ENCODE measurements around the gene TPP1.

TPP1 gene

GRCh38 chr11:6646918-6647679 lies 27.9 kb upstream of the TPP1 start:
- DNase-seq: peak; percentile 19

GRCh38 chr11:6646576-6646917 lies 27.3 kb upstream of the TPP1 start:
- no peak for DNase-seq

- DNase-seq: no peak
Observed at GRCh38 chr11:6646071-6646470, 26.8 kb upstream of the TPP1 start.

GRCh38 chr11:6642957-6643356 lies 23.7 kb upstream of the TPP1 start:
- no peak for DNase-seq

- no peak for DNase-seq
Observed at GRCh38 chr11:6640985-6641701, 21.9 kb upstream of the TPP1 start.

- DNase-seq: no peak
Observed at GRCh38 chr11:6640036-6640984, 21.1 kb upstream of the TPP1 start.

GRCh38 chr11:6638429-6638828 lies 19.2 kb upstream of the TPP1 start:
- no peak for DNase-seq

- no peak for DNase-seq
Observed at GRCh38 chr11:6637871-6638270, 18.6 kb upstream of the TPP1 start.

- no peak for DNase-seq
Observed at GRCh38 chr11:6636480-6636879, 17.3 kb upstream of the TPP1 start.

GRCh38 chr11:6635082-6635932 lies 16.1 kb upstream of the TPP1 start:
- DNase-seq: no peak

GRCh38 chr11:6634534-6634933 lies 15.3 kb upstream of the TPP1 start:
- DNase-seq: no peak

- no peak for DNase-seq
Observed at GRCh38 chr11:6633422-6634408, 14.5 kb upstream of the TPP1 start.

GRCh38 chr11:6632116-6633073 lies 13.2 kb upstream of the TPP1 start:
- no peak for DNase-seq

GRCh38 chr11:6631361-6631890 lies 12.2 kb upstream of the TPP1 start:
- DNase-seq: no peak

GRCh38 chr11:6630632-6631291 lies 11.5 kb upstream of the TPP1 start:
- no peak for DNase-seq

- no peak for DNase-seq
Observed at GRCh38 chr11:6629892-6630631, 10.8 kb upstream of the TPP1 start.

- no peak for DNase-seq
Observed at GRCh38 chr11:6629573-6629891, 10.3 kb upstream of the TPP1 start.

- no peak for DNase-seq
Observed at GRCh38 chr11:6628526-6628925, 9.3 kb upstream of the TPP1 start.
